ENCODE results near the gene PUM1.
A peak's percentile ranks its signal among the peaks of the same experiment; 100 is the strongest.
"Not testable (repeated sequence)": the region's sequence is repeated elsewhere in the genome, so short reads cannot be mapped to it uniquely, and the experiment has no call there.

PUM1 gene

GRCh38 chr1:31069392-31069791, 3.9 kb upstream of the PUM1 start:
- CTCF ChIA-PET = no interaction called here

GRCh38 chr1:31064718-31065309, 703 bp downstream of the PUM1 start:
- TF ChIP-seq ARNT (IDR thresholded peaks at IDR 0.05) (no peak), PKNOX1 (IDR thresholded peaks at IDR 0.05) (peak; percentile 48; the same call in 1 of the 2 replicates)
- DNase-seq (ENCODE audit: extremely low spot score) = no peak
- CTCF ChIA-PET = interaction anchor here (0.7 to 1.2 kb wide), 2 partner anchors 9 to 24 kb away, joined by 3 to 4 read pairs; no protein-coding TSS in a partner anchor
- POLR2A ChIA-PET = interaction anchor here (0.6 to 2.1 kb wide), 16 partner anchors 8 to 146 kb away, joined by 3 to 8 read pairs (median 4); no protein-coding TSS in a partner anchor

More at GRCh38 chr1:31069392-31069791, 3.9 kb upstream of the PUM1 start:
- DNase-seq (ENCODE audit: extremely low spot score) = no peak
- POLR2A ChIA-PET = no interaction called here
- TF ChIP-seq CTBP1 (IDR thresholded peaks at IDR 0.05; ENCODE audit: borderline replicate concordance) = no peak
- no peak for TF ChIP-seq LEF1 (IDR thresholded peaks at IDR 0.05; ENCODE audit: borderline replicate concordance)
- no peak for TF ChIP-seq HDGF (IDR thresholded peaks at IDR 0.05; ENCODE audit: borderline replicate concordance)
- no peak for TF ChIP-seq BHLHE40 (IDR thresholded peaks at IDR 0.05; ENCODE audit: borderline replicate concordance)
- no peak for TF ChIP-seq ELF4 (IDR thresholded peaks at IDR 0.05)
- no peak for TF ChIP-seq PKNOX1 (IDR thresholded peaks at IDR 0.05)
- TF ChIP-seq SUZ12 (IDR thresholded peaks at IDR 0.05) = no peak
- TF ChIP-seq NFRKB (IDR thresholded peaks at IDR 0.05) = no peak
- TF ChIP-seq TARDBP (IDR thresholded peaks at IDR 0.05) = no peak
- TF ChIP-seq FOXK2 (IDR thresholded peaks at IDR 0.05) = no peak
- TF ChIP-seq SP1 (IDR thresholded peaks at IDR 0.05) = no peak
- no peak for TF ChIP-seq FOXA1 (IDR thresholded peaks at IDR 0.05)
- TF ChIP-seq FOXM1 (IDR thresholded peaks at IDR 0.05; ENCODE audit: borderline replicate concordance) = no peak
- TF ChIP-seq L3MBTL2 (conservative IDR thresholded peaks at IDR 0.05) = no peak

- no peak for DNase-seq (ENCODE audit: extremely low spot score)
- ChIA-PET CTCF (interaction anchor here (0.7 to 1.2 kb wide), 3 partner anchors 10 to 98 kb away, joined by 3 to 4 read pairs (median 3); no protein-coding TSS in a partner anchor), POLR2A (interaction anchor here (0.6 to 2.1 kb wide), 10 partner anchors 9 to 146 kb away, joined by 3 to 8 read pairs (median 3); no protein-coding TSS in a partner anchor)
- TF ChIP-seq BHLHE40 (IDR thresholded peaks at IDR 0.05; ENCODE audit: borderline replicate concordance) = no peak
- TF ChIP-seq SP1 (IDR thresholded peaks at IDR 0.05) = no peak
Measured at GRCh38 chr1:31064111-31064717, 1.3 kb downstream of the PUM1 start.

GRCh38 chr1:31063631-31064030, 1.9 kb downstream of the PUM1 start:
- ChIA-PET CTCF (interaction anchor here (1.0 to 1.2 kb wide), 2 partner anchors 22 to 99 kb away, joined by 3 to 4 read pairs; no protein-coding TSS in a partner anchor), POLR2A (interaction anchor here (1.0 to 1.1 kb wide), 2 partner anchors 22 to 54 kb away, joined by 3 read pairs; no protein-coding TSS in a partner anchor)
- DNase-seq (ENCODE audit: extremely low spot score) = no peak
- TF ChIP-seq SUZ12 (IDR thresholded peaks at IDR 0.05) (no peak), CTBP1 (IDR thresholded peaks at IDR 0.05; ENCODE audit: borderline replicate concordance) (no peak), ARNT (IDR thresholded peaks at IDR 0.05) (no peak), BHLHE40 (IDR thresholded peaks at IDR 0.05; ENCODE audit: borderline replicate concordance) (no peak), HDGF (IDR thresholded peaks at IDR 0.05; ENCODE audit: borderline replicate concordance) (no peak), PKNOX1 (IDR thresholded peaks at IDR 0.05) (no peak), SP1 (IDR thresholded peaks at IDR 0.05) (no peak), FOXM1 (IDR thresholded peaks at IDR 0.05; ENCODE audit: borderline replicate concordance) (no peak)

GRCh38 chr1:31062867-31063380, 2.6 kb downstream of the PUM1 start:
- TF ChIP-seq ARNT (IDR thresholded peaks at IDR 0.05) (no peak), ZNF384 (IDR thresholded peaks at IDR 0.05) (no peak)
- POLR2A ChIA-PET = no interaction called here
- CTCF ChIA-PET = no interaction called here
- DNase-seq (ENCODE audit: extremely low spot score) = no peak

- DNase-seq (ENCODE audit: extremely low spot score); CTCF ChIA-PET; POLR2A ChIA-PET: not testable (repeated sequence)
- TF ChIP-seq ZNF384 (IDR thresholded peaks at IDR 0.05) = peak; percentile 75
Measured at GRCh38 chr1:31062162-31062866, 3.2 kb downstream of the PUM1 start.

GRCh38 chr1:31058012-31058411, 7.5 kb downstream of the PUM1 start:
- ChIA-PET POLR2A (no interaction called here), CTCF (no interaction called here)
- TF ChIP-seq TARDBP (IDR thresholded peaks at IDR 0.05) (no peak), FOXM1 (IDR thresholded peaks at IDR 0.05; ENCODE audit: borderline replicate concordance) (no peak), CTBP1 (IDR thresholded peaks at IDR 0.05; ENCODE audit: borderline replicate concordance) (no peak), ARNT (IDR thresholded peaks at IDR 0.05) (no peak), HDGF (IDR thresholded peaks at IDR 0.05; ENCODE audit: borderline replicate concordance) (no peak), NFRKB (IDR thresholded peaks at IDR 0.05) (no peak), ZNF384 (IDR thresholded peaks at IDR 0.05) (no peak), ELF4 (IDR thresholded peaks at IDR 0.05) (no peak)
- DNase-seq (ENCODE audit: extremely low spot score) = no peak

Data from HEK293T (cell line).